K562 (cell line): ENCODE measurements around the gene ZDHHC14. TPM values are rescaled to one million over a fixed set of nuclear protein-coding genes. Genes with fewer than 3 reads are reported as not detected.

Experiments
- CTBP1 ChIP-seq: fragments of 450-650 bp; IDR thresholded peaks from 2 replicates; pipeline ENCODE4 v1.6.1; 2016; ENCODE audit warnings: borderline replicate concordance
- ELF1 ChIP-seq: fragments of 200-800 bp; sonication (Bioruptor generic); IDR thresholded peaks from 2 replicates; pipeline ENCODE4 v1.6.1; 2016; ENCODE audit warnings: missing genetic modification characterization, missing compliant biosample characterization
- FIP1L1 ChIP-seq: fragments of 200-400 bp; formaldehyde crosslinking; IDR thresholded peaks from 2 replicates; pipeline ENCODE4 v1.6.1; 2018; ENCODE audit warnings: mild to moderate bottlenecking, low read depth, low read length; ENCODE audit not compliant: poor library complexity, severe bottlenecking
- HNRNPLL ChIP-seq: fragments of 200-400 bp; formaldehyde crosslinking; IDR thresholded peaks from 2 replicates; pipeline ENCODE4 v1.6.1; 2017; ENCODE audit warnings: low read length, low read depth, mild to moderate bottlenecking; ENCODE audit not compliant: poor library complexity, severe bottlenecking
- MEIS2 ChIP-seq: fragments of 450-650 bp; IDR thresholded peaks from 2 replicates; pipeline ENCODE4 v1.6.1; 2014; ENCODE audit warnings: mild to moderate bottlenecking; ENCODE audit not compliant: partially characterized antibody
- NR2C2 ChIP-seq, 2 experiments: fragments of 200-800 bp in 1 of 2; sonication (Bioruptor generic) in 1 of 2; sonication (generic) in 1 of 2; formaldehyde crosslinking in 1 of 2; IDR thresholded peaks; 2 replicates each; pipeline versions ENCODE4 v1.6.1 to v1.8.0; 2016 to 2022; ENCODE audit warnings: mild to moderate bottlenecking in 1 of 2, missing compliant biosample characterization in 1 of 2, missing genetic modification characterization in 1 of 2, missing genetic modification reagents in 1 of 2
- SMARCE1 ChIP-seq: fragments of 450-650 bp; IDR thresholded peaks from 2 replicates; pipeline ENCODE4 v1.7.1; 2016; ENCODE audit warnings: mild to moderate bottlenecking
- TCF7L2 ChIP-seq: fragments of 150-350 bp; IDR thresholded peaks from 2 replicates; pipeline ENCODE4 v1.6.1; 2016; ENCODE audit warnings: low read depth, mild to moderate bottlenecking, low read length, moderate library complexity
- TEAD4 ChIP-seq, 2 experiments: sonication (generic) in 1 of 2; formaldehyde crosslinking in 1 of 2; IDR thresholded peaks; 2 replicates each; pipeline versions ENCODE4 v1.6.1 to v1.8.0; 2012 to 2022; ENCODE audit warnings: borderline replicate concordance in 1 of 2, inconsistent platforms in 1 of 2, low read length in 1 of 2, mild to moderate bottlenecking in 1 of 2, missing genetic modification reagents in 1 of 2
- UBTF ChIP-seq, 2 experiments: IDR thresholded peaks; 2 replicates each; pipeline ENCODE4 v1.6.1; 2012; ENCODE audit warnings: improper control_type of control experiment in 2 of 2, low read depth in 2 of 2, low read length in 2 of 2, borderline replicate concordance in 1 of 2
- YY1 ChIP-seq, 3 experiments: IDR thresholded peaks; 2 replicates each; pipeline ENCODE4 v1.6.1; 2011; ENCODE audit warnings: low read length in 2 of 3, mild to moderate bottlenecking in 2 of 3, moderate library complexity in 2 of 3, borderline replicate concordance in 1 of 3, control low read depth in 1 of 3, low read depth in 1 of 3; ENCODE audit not compliant: insufficient read depth in 3 of 3, insufficient replicate concordance in 2 of 3, control insufficient read depth in 1 of 3, insufficient read length in 1 of 3; ENCODE audit errors: extremely low read depth in 1 of 3
- ZBTB40 ChIP-seq, 2 experiments: fragments of 450-650 bp in 1 of 2; sonication (generic) in 1 of 2; formaldehyde crosslinking in 1 of 2; IDR thresholded peaks; 2 replicates each; pipeline versions ENCODE4 v1.7.1 to v1.9.0; 2016 to 2022; ENCODE audit warnings: inconsistent platforms in 1 of 2, mild to moderate bottlenecking in 1 of 2, missing genetic modification reagents in 1 of 2
- ZFX ChIP-seq: sonication (generic); formaldehyde crosslinking; IDR thresholded peaks from 2 replicates; pipeline ENCODE4 v1.8.0; 2022; ENCODE audit warnings: mild to moderate bottlenecking, missing genetic modification reagents, moderate library complexity
- ZNF384 ChIP-seq: IDR thresholded peaks from 2 replicates; pipeline ENCODE4 v1.6.1; 2012; ENCODE audit warnings: low read depth, low read length, improper control_type of control experiment
- polyA plus RNA-seq, 8 experiments: library from polyadenylated mRNA; depleted of rRNA in 4 of 8; stranded (reverse) in 5 of 8; unstranded in 3 of 8; fragments of >200 nt; fragmentation: Nextera tagmentation in 2 of 8; fragmentation: Illumina TruSeq in 1 of 8; extraction: Ambion mirVana in 2 of 8; extraction: Trizol in 1 of 8; gene quantifications; 2 replicates each; pipeline versions ENCODE4 v1.2.1 to v1.2.3, GENCODE V29; 2011 to 2014; ENCODE audit warnings: inconsistent platforms in 1 of 8, missing spikeins in 1 of 8
- total RNA-seq, 7 experiments: library from RNA; depleted of rRNA in 6 of 7; stranded (reverse); fragments of >200 nt in 6 of 7; fragmentation: Illumina TruSeq in 2 of 7; extraction: Trizol in 2 of 7; gene quantifications; 2 replicates each; pipeline versions ENCODE4 v1.2.1 to v1.2.3, GENCODE V29; 2011 to 2021; ENCODE audit warnings: low replicate concordance in 1 of 7

Gene ZDHHC14
- total and polyA plus RNA-seq, 9 of the 15 experiments (the other 6 are each of a cell fraction or from before 2014, with no cell fraction given): 0.92 to 23.1 (median 13.8) TPM

GRCh38 chr6:157456524-157456829 lies 75.5 kb downstream of the ZDHHC14 start (continued):
- TF ChIP-seq TEAD4 (IDR thresholded peaks at IDR 0.05; ENCODE audit: low read length) (no peak), TEAD4 (CRISPR knock-in tag; IDR thresholded peaks at IDR 0.05; ENCODE audit: borderline replicate concordance) (no peak), ZFX (CRISPR knock-in tag) (0 out of 2 replicates have a peak, but pooled peaks have one; percentile 12), CTBP1 (0 out of 2 replicates have a peak, but pooled peaks have one; percentile 16), HNRNPLL (no peak), ZNF384 (peak; percentile 85), UBTF (IDR thresholded peaks at IDR 0.05; ENCODE audit: borderline replicate concordance in 1 of 2, low read depth in 2 of 2, low read length in 2 of 2) (0 out of 4 replicates have a peak, but pooled peaks of 1 of the 2 experiments have one; percentile 6), FIP1L1 (no peak), NR2C2 (CRISPR knock-in tag; IDR thresholded peaks at IDR 0.05) (no peak), NR2C2 (tag; IDR thresholded peaks at IDR 0.05) (0 out of 2 replicates have a peak, but pooled peaks have one; percentile 9), YY1 (IDR thresholded peaks at IDR 0.05; ENCODE audit: borderline replicate concordance in 1 of 3, control insufficient read depth in 1 of 3, extremely low read depth in 1 of 3, insufficient read depth in 3 of 3, insufficient read length in 1 of 3, insufficient replicate concordance in 2 of 3, low read depth in 1 of 3, low read length in 2 of 3) (peak in 2 of 3 experiments; percentile 65 to 87), ELF1 (tag) (0 out of 2 replicates have a peak, but pooled peaks have one; percentile 39), ZBTB40 (IDR thresholded peaks at IDR 0.05) (peak; percentile 19; the same call in 1 of the 2 replicates), ZBTB40 (CRISPR knock-in tag; IDR thresholded peaks at IDR 0.05) (no peak), TCF7L2 (no peak), SMARCE1 (peak; percentile 19; the same call in 1 of the 2 replicates), MEIS2 (peak; percentile 46)
